HEK293 (cell line): ENCODE measurements around the gene NXT1.
A peak's percentile ranks its signal among the peaks of the same experiment; 100 is the strongest.

Source experiments
- CTCF ChIA-PET: fragments of 350-600 bp; formaldehyde crosslinking; extraction: SDS; loops from one replicate; lab custom pipeline; 2021; ENCODE audit warnings: antibody characterized with exemption; lab: Yijun Ruan, JAX
- POLR2A ChIA-PET: fragments of 300-600 bp; formaldehyde crosslinking; extraction: SDS; loops from one replicate; lab custom pipeline; 2020; ENCODE audit warnings: antibody characterized with exemption, inconsistent platforms; lab: Yijun Ruan, JAX
- H3K27ac ChIP-seq: fragments of 200-500 bp; sonication (Bioruptor generic); 2 replicates; pipeline ENCODE4 v1.5.1; 2014; ENCODE audit warnings: low read depth, low read length, control low read depth, inconsistent platforms; ENCODE audit errors: extremely low read depth
- H3K36me3 ChIP-seq, 2 experiments: fragments of 200-500 bp in 1 of 2; sonication (Bioruptor generic) in 1 of 2; 1 replicate in 1 of 2; 2 replicates in 1 of 2; pipeline ENCODE4 v1.5.1; 2014 to 2017; ENCODE audit warnings: inconsistent platforms in 2 of 2, low read length in 2 of 2; ENCODE audit not compliant: control insufficient read depth in 2 of 2, insufficient read depth in 1 of 2
- H3K4me1 ChIP-seq: fragments of 200-500 bp; sonication (Bioruptor generic); 2 replicates; pipeline ENCODE4 v1.5.1; 2014; ENCODE audit warnings: mild to moderate bottlenecking, low read length, inconsistent platforms; ENCODE audit not compliant: control insufficient read depth, insufficient read depth
- H3K4me3 ChIP-seq: 2 replicates; pipeline ENCODE4 v1.5.1; 2011; ENCODE audit warnings: low read depth, mild to moderate bottlenecking, control low read depth, low read length, moderate library complexity
- H3K9me3 ChIP-seq: fragments of 200-500 bp; sonication (Bioruptor generic); 2 replicates; pipeline ENCODE4 v1.5.1; 2014; ENCODE audit warnings: low read depth, low read length, inconsistent platforms; ENCODE audit not compliant: control insufficient read depth, insufficient read depth
- CTCF ChIP-seq: fragments of 450-650 bp; formaldehyde crosslinking; IDR thresholded peaks from 2 replicates; pipeline ENCODE4 v1.5.1; 2016; ENCODE audit warnings: missing biosample characterization, missing genetic modification characterization
- EGR2 ChIP-seq: fragments of 450-650 bp; formaldehyde crosslinking; IDR thresholded peaks from 2 replicates; pipeline ENCODE4 v1.5.1; 2016; ENCODE audit warnings: low read depth, missing biosample characterization, missing genetic modification characterization
- KLF10 ChIP-seq: fragments of 450-650 bp; IDR thresholded peaks from 2 replicates; pipeline ENCODE4 v1.5.1; 2018; ENCODE audit warnings: missing biosample characterization, mild to moderate bottlenecking, missing genetic modification characterization
- KLF17 ChIP-seq: fragments of 450-650 bp; formaldehyde crosslinking; IDR thresholded peaks from 2 replicates; pipeline ENCODE4 v1.5.1; 2016; ENCODE audit warnings: missing biosample characterization, missing genetic modification characterization
- KLF9 ChIP-seq: fragments of 450-650 bp; formaldehyde crosslinking; IDR thresholded peaks from 2 replicates; pipeline ENCODE4 v1.5.1; 2016; ENCODE audit warnings: missing biosample characterization, missing genetic modification characterization, low read depth
- MEIS1 ChIP-seq: sonication (generic); formaldehyde crosslinking; IDR thresholded peaks from 2 replicates; pipeline ENCODE4 v1.8.1; 2022; ENCODE audit warnings: missing genetic modification reagents, mild to moderate bottlenecking, borderline replicate concordance
- MYNN ChIP-seq: fragments of 450-650 bp; formaldehyde crosslinking; IDR thresholded peaks from 2 replicates; pipeline ENCODE4 v1.5.1; 2016; ENCODE audit warnings: missing biosample characterization, missing genetic modification characterization, borderline replicate concordance
- PRDM10 ChIP-seq: fragments of 450-650 bp; formaldehyde crosslinking; IDR thresholded peaks from 2 replicates; pipeline ENCODE4 v1.5.1; 2016; ENCODE audit warnings: missing biosample characterization, missing genetic modification characterization
- REPIN1 ChIP-seq: fragments of 450-650 bp; formaldehyde crosslinking; IDR thresholded peaks from 2 replicates; pipeline ENCODE4 v1.5.1; 2017; ENCODE audit warnings: missing biosample characterization, missing genetic modification characterization, low read depth
- SP3 ChIP-seq: fragments of 450-650 bp; formaldehyde crosslinking; IDR thresholded peaks from 2 replicates; pipeline ENCODE4 v1.5.1; 2016; ENCODE audit warnings: missing biosample characterization, missing genetic modification characterization
- ZBTB11 ChIP-seq: fragments of 450-650 bp; formaldehyde crosslinking; conservative IDR thresholded peaks from 2 replicates; pipeline ENCODE4 v1.5.1; 2016; ENCODE audit warnings: low read depth, missing biosample characterization, missing genetic modification characterization
- ZNF174 ChIP-seq: fragments of 450-650 bp; formaldehyde crosslinking; IDR thresholded peaks from 2 replicates; pipeline ENCODE4 v1.5.0; 2017; ENCODE audit warnings: missing biosample characterization, mild to moderate bottlenecking, missing genetic modification characterization
- ZNF324 ChIP-seq: fragments of 450-650 bp; formaldehyde crosslinking; IDR thresholded peaks from 2 replicates; pipeline ENCODE4 v1.5.1; 2016; ENCODE audit warnings: missing biosample characterization, missing genetic modification characterization
- ZNF394 ChIP-seq: fragments of 450-650 bp; formaldehyde crosslinking; IDR thresholded peaks from 2 replicates; pipeline ENCODE4 v1.5.1; 2016; ENCODE audit warnings: missing biosample characterization, missing genetic modification characterization, mild to moderate bottlenecking, moderate library complexity, borderline replicate concordance
- ZNF449 ChIP-seq: fragments of 450-650 bp; formaldehyde crosslinking; IDR thresholded peaks from 2 replicates; pipeline ENCODE4 v1.5.1; 2017; ENCODE audit warnings: missing biosample characterization, mild to moderate bottlenecking, missing genetic modification characterization, moderate library complexity
- ZNF501 ChIP-seq: fragments of 450-650 bp; formaldehyde crosslinking; IDR thresholded peaks from 2 replicates; pipeline ENCODE4 v1.5.1; 2016; ENCODE audit warnings: missing biosample characterization, missing genetic modification characterization
- ZNF571 ChIP-seq: fragments of 450-650 bp; formaldehyde crosslinking; IDR thresholded peaks from 2 replicates; pipeline ENCODE4 v1.5.0; 2017; ENCODE audit warnings: missing biosample characterization, missing genetic modification characterization
- ZNF777 ChIP-seq: fragments of 450-650 bp; formaldehyde crosslinking; IDR thresholded peaks from 2 replicates; pipeline ENCODE4 v1.5.1; 2017; ENCODE audit warnings: missing biosample characterization, missing genetic modification characterization, borderline replicate concordance
- TF ChIP-seq, protein P1 (sequence below): fragments of 450-650 bp; formaldehyde crosslinking; IDR thresholded peaks from 2 replicates; pipeline ENCODE4 v1.5.1; 2016; ENCODE audit warnings: missing biosample characterization, missing genetic modification characterization
- TF ChIP-seq, protein P2 (sequence below): fragments of 450-650 bp; formaldehyde crosslinking; IDR thresholded peaks from 2 replicates; pipeline ENCODE4 v1.5.1; 2016; ENCODE audit warnings: missing biosample characterization, missing genetic modification characterization

Gene NXT1

DNA sequence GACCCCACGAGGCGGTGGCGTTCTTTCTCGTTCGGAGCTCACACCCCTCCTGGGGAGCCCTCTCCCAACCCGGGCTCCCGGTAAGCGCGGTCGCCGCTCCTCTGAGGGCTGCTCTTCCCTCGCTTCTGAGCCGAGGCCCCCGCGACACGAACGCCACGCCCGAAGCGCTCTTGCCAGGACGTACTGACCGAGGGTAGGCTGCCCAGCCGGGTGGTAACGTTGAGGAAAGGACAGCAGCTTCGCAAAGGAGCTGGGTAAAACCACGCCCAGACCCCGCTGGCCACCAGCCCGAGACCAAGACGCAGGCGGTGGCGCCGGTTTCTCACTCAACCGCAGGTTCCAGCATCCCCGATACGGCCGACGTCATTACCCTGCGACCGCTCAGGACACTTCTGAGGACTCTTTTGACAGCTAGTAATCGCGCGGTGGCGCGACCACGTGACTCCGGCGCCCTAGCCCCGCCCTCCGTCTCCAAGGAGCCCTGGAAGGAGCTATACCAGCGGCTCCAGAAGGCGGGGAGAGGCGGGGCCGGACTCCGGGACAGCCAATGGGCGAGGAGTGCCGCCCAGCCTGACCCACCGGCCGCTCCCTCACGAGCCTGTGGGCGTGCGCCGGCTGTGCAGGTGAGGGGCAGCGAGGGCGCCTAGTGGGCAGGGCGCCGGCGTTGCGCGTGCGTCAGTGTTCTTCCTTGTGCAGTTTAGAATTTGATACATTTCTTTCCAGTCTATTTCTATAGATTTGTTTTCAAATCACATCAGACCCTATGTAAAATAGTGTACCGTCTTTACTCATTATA, 7.4 kb downstream of the NXT1 start:
- ChIA-PET POLR2A (interaction anchor here (0.8 to 2.8 kb wide), 10 partner anchors 8 to 298 kb away, joined by 3 to 30 read pairs (median 4); partner anchors contain the start of genes NAPB and NXT1), CTCF (interaction anchor here (1.2 kb wide), 1 partner anchor 8 kb away, joined by 7 read pairs; no protein-coding TSS in a partner anchor)
- Histone ChIP-seq H3K4me3 (peak overlapping the region; percentile 76), H3K4me1 (peaks cover 7% of the 10 kb centered on the region; the same call in 1 of the 2 replicates), H3K9me3 (no peaks in the 10 kb centered on the region), H3K36me3 (peaks cover 0 to 31% of the 10 kb centered on the region in 2 experiments; a peak in 2 of 3 replicates), H3K27ac (peak overlapping the region; percentile 86)
- TF ChIP-seq ZBTB11 (tag by site-specific recombination) (0 out of 2 replicates have a peak, but pooled peaks have one; percentile 7), ZNF449 (tag by site-specific recombination) (peak; percentile 67), ZNF777 (tag by site-specific recombination) (no peak), ZNF571 (no peak), MEIS1 (CRISPR knock-in tag) (no peak), REPIN1 (tag by site-specific recombination) (no peak), SP3 (tag by site-specific recombination) (peak; percentile 90), EGR2 (tag by site-specific recombination) (peak; percentile 77), CTCF (tag by site-specific recombination) (no peak), ZNF394 (0 out of 2 replicates have a peak, but pooled peaks have one; percentile 9), KLF17 (tag by site-specific recombination) (peak; percentile 49; the same call in 1 of the 2 replicates), PRDM10 (peak; percentile 65), MYNN (tag by site-specific recombination) (no peak), KLF9 (tag by site-specific recombination) (peak; percentile 78), ZNF324 (tag by site-specific recombination) (no peak), ZNF501 (tag by site-specific recombination) (0 out of 2 replicates have a peak, but pooled peaks have one; percentile 51), ZNF174 (tag by site-specific recombination) (no peak), KLF10 (tag by site-specific recombination) (peak; percentile 92)
- TF ChIP-seq, protein P1, sequence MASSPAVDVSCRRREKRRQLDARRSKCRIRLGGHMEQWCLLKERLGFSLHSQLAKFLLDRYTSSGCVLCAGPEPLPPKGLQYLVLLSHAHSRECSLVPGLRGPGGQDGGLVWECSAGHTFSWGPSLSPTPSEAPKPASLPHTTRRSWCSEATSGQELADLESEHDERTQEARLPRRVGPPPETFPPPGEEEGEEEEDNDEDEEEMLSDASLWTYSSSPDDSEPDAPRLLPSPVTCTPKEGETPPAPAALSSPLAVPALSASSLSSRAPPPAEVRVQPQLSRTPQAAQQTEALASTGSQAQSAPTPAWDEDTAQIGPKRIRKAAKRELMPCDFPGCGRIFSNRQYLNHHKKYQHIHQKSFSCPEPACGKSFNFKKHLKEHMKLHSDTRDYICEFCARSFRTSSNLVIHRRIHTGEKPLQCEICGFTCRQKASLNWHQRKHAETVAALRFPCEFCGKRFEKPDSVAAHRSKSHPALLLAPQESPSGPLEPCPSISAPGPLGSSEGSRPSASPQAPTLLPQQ (tag by site-specific recombination) = peak; percentile 52; the same call in 1 of the 2 replicates
- TF ChIP-seq, protein P2, sequence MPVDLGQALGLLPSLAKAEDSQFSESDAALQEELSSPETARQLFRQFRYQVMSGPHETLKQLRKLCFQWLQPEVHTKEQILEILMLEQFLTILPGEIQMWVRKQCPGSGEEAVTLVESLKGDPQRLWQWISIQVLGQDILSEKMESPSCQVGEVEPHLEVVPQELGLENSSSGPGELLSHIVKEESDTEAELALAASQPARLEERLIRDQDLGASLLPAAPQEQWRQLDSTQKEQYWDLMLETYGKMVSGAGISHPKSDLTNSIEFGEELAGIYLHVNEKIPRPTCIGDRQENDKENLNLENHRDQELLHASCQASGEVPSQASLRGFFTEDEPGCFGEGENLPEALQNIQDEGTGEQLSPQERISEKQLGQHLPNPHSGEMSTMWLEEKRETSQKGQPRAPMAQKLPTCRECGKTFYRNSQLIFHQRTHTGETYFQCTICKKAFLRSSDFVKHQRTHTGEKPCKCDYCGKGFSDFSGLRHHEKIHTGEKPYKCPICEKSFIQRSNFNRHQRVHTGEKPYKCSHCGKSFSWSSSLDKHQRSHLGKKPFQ (tag by site-specific recombination) = no peak
